ENCODE results near the gene NDUFA13.
A peak's percentile ranks its signal among the peaks of the same experiment; 100 is the strongest.

NDUFA13 gene

GRCh38 chr19:19513682-19514081, 2.3 kb upstream of the NDUFA13 start:
- no peak for DNase-seq

- DNase-seq: no peak
Observed at GRCh38 chr19:19514215-19514657, 1.8 kb upstream of the NDUFA13 start.

GRCh38 chr19:19514881-19515641, 964 bp upstream of the NDUFA13 start, which contains the start of gene TSSK6:
TSS of gene TSSK6 (minus strand) at chr19:19515548. CDS start at chr19:19515427, 121 bp downstream.
- DNase-seq: no peak

- no peak for DNase-seq
Observed at GRCh38 chr19:19517235-19517619, 1.2 kb downstream of the NDUFA13 start.

GRCh38 chr19:19520989-19521388, 5.0 kb downstream of the NDUFA13 start:
- DNase-seq: no peak

- no peak for DNase-seq
Observed at GRCh38 chr19:19523177-19523576, 7.2 kb downstream of the NDUFA13 start.

GRCh38 chr19:19524053-19524452, 8.0 kb downstream of the NDUFA13 start:
- DNase-seq: no peak

GRCh38 chr19:19525611-19526380, 9.8 kb downstream of the NDUFA13 start:
- no peak for DNase-seq

- DNase-seq: no peak
Observed at GRCh38 chr19:19526581-19527370, 10.8 kb downstream of the NDUFA13 start.

GRCh38 chr19:19527371-19527656, 11.3 kb downstream of the NDUFA13 start:
- DNase-seq: no peak

- no peak for DNase-seq
Observed at GRCh38 chr19:19527674-19528625, 11.9 kb downstream of the NDUFA13 start.

- DNase-seq: no peak
Observed at GRCh38 chr19:19528721-19529490, 12.9 kb downstream of the NDUFA13 start, which contains the start of gene YJEFN3. TSS of gene YJEFN3 (plus strand) at chr19:19528911. CDS start at chr19:19528933, 22 bp downstream.

- DNase-seq: no peak
Observed at GRCh38 chr19:19529783-19530422, 13.9 kb downstream of the NDUFA13 start.

- DNase-seq: no peak
Observed at GRCh38 chr19:19530423-19530804, 14.4 kb downstream of the NDUFA13 start.

GRCh38 chr19:19530889-19531288, 14.9 kb downstream of the NDUFA13 start:
- no peak for DNase-seq

GRCh38 chr19:19531951-19532805, 16.2 kb downstream of the NDUFA13 start:
- peak; percentile 90 for DNase-seq

GRCh38 chr19:19532806-19533701, 17.0 kb downstream of the NDUFA13 start:
- no peak for DNase-seq

- DNase-seq: no peak
Observed at GRCh38 chr19:19533841-19534240, 17.8 kb downstream of the NDUFA13 start.

All from activated CD4-positive, alpha-beta T cell treated with anti-CD3 and anti-CD28 coated beads, Interleukin-2, Interleukin-6, amounts not matched to agents 100 ng/mL and 50 ng/mL, durations not matched to agents 16 hours and 8 hours (primary cell).